Measurements from ENCODE around the gene DPPA3. TPM values are rescaled to one million over a fixed set of nuclear protein-coding genes. Genes with fewer than 3 reads are reported as not detected.
A peak's percentile ranks its signal among the peaks of the same experiment; 100 is the strongest.

Gene DPPA3
- total and polyA plus RNA-seq, 2 of the 8 experiments (the other 6 are each of a cell fraction or from before 2014, with no cell fraction given): 0.30 to 1.2 TPM

DNA sequence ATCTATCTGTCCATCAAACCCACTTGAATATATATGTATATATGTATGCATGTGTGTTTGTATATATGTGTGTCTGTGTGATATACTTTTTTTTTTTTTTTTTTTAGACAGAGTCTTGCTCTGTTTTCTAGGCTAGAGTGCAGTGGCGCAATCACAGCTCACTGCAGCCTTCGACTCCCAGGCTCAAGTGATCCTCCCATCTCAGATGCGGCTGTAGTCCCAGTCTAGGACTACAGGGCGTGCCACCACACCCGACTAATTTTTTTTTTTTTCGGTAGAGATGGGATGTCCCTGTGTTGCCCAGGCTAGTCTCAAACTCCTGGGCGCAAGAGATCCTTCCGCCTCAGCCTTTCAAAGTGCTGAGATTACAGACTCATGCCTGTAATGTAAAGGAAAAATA is 32.5 kb upstream of the DPPA3 start:
- 81% methylated on average over 7 of the region's 8 CpGs; no CpG with 5 or more reads in 1 of the 2 experiments for WGBS, 2 experiments (ENCODE audit: extremely low coverage in 1 of 2, insufficient coverage in 1 of 2, insufficient read length in 1 of 2, insufficient replicate concordance in 2 of 2, low coverage in 1 of 2, low lambda C conversion rate in 2 of 2, missing lambda C conversion rate in 1 of 2)
- Histone ChIP-seq H2AFZ (ENCODE audit: low read length) (no peak overlapping the region), H3K23me2 (ENCODE audit: low read depth, low read length) (no peaks in the 10 kb centered on the region), H2BK15ac (ENCODE audit: low read length) (no peak overlapping the region), H4K20me1 (replicated peaks in 1 of 2; ENCODE audit: control insufficient read depth in 1 of 2, insufficient read depth in 2 of 2, low read length in 2 of 2) (no peaks in the 10 kb centered on the region), H4K91ac (replicated peaks; ENCODE audit: insufficient read length, low read length) (no peak overlapping the region), H3K27me3 (replicated peaks in 1 of 4; ENCODE audit: control insufficient read depth in 3 of 4, extremely low read depth in 1 of 4, insufficient read depth in 3 of 4, low read length in 3 of 4) (no peaks in the 10 kb centered on the region), H3K4me1 (replicated peaks in 1 of 4; ENCODE audit: control insufficient read depth in 3 of 4, insufficient read depth in 4 of 4, low read length in 3 of 4) (0 out of 7 replicates have a peak, but pooled peaks cover 0 to 2% (median 0%) of the 10 kb centered on the region in 4 experiments), H3K4me2 (ENCODE audit: insufficient read depth in 1 of 2, low read depth in 2 of 2, low read length in 2 of 2) (no peak overlapping the region), H3K9me3 (ENCODE audit: insufficient read depth in 2 of 2, low read depth in 1 of 2, low read length in 1 of 2) (no peaks in the 10 kb centered on the region), H3K79me2 (ENCODE audit: control insufficient read depth in 1 of 2, insufficient read depth in 2 of 2, low read length in 2 of 2) (no peaks in the 10 kb centered on the region), H3K27ac (ENCODE audit: low read depth, low read length) (no peak overlapping the region), H3K23ac (ENCODE audit: insufficient read length) (no peak overlapping the region), H2AK5ac (ENCODE audit: low read depth, low read length) (no peak overlapping the region), H2BK5ac (ENCODE audit: low read depth, low read length) (no peak overlapping the region), H3K14ac (ENCODE audit: insufficient read length) (no peak overlapping the region), H3K18ac (ENCODE audit: extremely low read depth, low read length) (no peak overlapping the region), H2BK20ac (ENCODE audit: low read length) (no peak overlapping the region), H3K56ac (replicated peaks; ENCODE audit: insufficient read length, low read depth, low read length) (no peak overlapping the region), H4K8ac (ENCODE audit: extremely low read depth, insufficient read depth, low read length) (no peak overlapping the region), H3K9ac (replicated peaks in 1 of 4; ENCODE audit: extremely low read depth in 1 of 4, low read depth in 3 of 4, low read length in 3 of 4) (no peak overlapping the region), H2BK12ac (ENCODE audit: low read depth, low read length) (peak overlapping the region; percentile 68; the same call in 1 of the 2 replicates), H4K5ac (ENCODE audit: insufficient read length, low read depth, low read length) (no peak overlapping the region), H3K4ac (replicated peaks; ENCODE audit: insufficient read length, low read depth, low read length) (no peak overlapping the region), H3K4me3 (ENCODE audit: extremely low read depth in 1 of 4, insufficient read depth in 2 of 4, low read depth in 3 of 4, low read length in 4 of 4) (no peak overlapping the region), H3K36me3 (ENCODE audit: control insufficient read depth in 2 of 4, insufficient read depth in 4 of 4, low read length in 3 of 4) (no peaks in the 10 kb centered on the region), H3K79me1 (ENCODE audit: low read depth, low read length) (no peaks in the 10 kb centered on the region), H2BK120ac (replicated peaks; ENCODE audit: low read depth, low read length) (no peak overlapping the region)
- CTCF ChIA-PET (ENCODE audit: partially characterized antibody): interaction anchor here (0.6 to 8.0 kb wide), 13 partner anchors 9 to 815 kb away, joined by 3 to 128 read pairs (median 3); no protein-coding TSS in a partner anchor
- POLR2A ChIA-PET (ENCODE audit: partially characterized antibody): interaction anchor here (0.6 to 0.9 kb wide), 2 partner anchors 123 to 128 kb away, joined by 3 to 4 read pairs; no protein-coding TSS in a partner anchor
- no peak for TF ChIP-seq ASH2L (IDR thresholded peaks at IDR 0.05; ENCODE audit: low read length)
- no peak for TF ChIP-seq SRF (IDR thresholded peaks at IDR 0.05; ENCODE audit: low read depth, low read length)
- FAIRE-seq (no peak), DNase-seq (ENCODE audit: low read depth in 1 of 2, low spot score in 2 of 2) (no peak)
